ENCODE results near the gene COG7. TPM values are rescaled to one million over a fixed set of nuclear protein-coding genes. Genes with fewer than 3 reads are reported as not detected.
A peak's percentile ranks its signal among the peaks of the same experiment; 100 is the strongest.

COG7 gene
- total RNA-seq, 1 experiment from 2014 or later = 38.3 TPM

GRCh38 chr16:23495671-23496070 lies 42.7 kb upstream of the COG7 start:
- ChIA-PET CTCF (interaction anchor here (0.5 to 0.7 kb wide), 2 partner anchors 12 to 1544 kb away, joined by 3 to 11 read pairs; no protein-coding TSS in a partner anchor), POLR2A (ENCODE audit: unreplicated experiment) (interaction anchor here (0.7 kb wide), 1 partner anchor 1994 kb away, joined by 4 read pairs; no protein-coding TSS in a partner anchor)
- H3K4me3 ChIP-seq = no peak overlapping the region
- no TSS peak for BruUV-seq (replicated peaks)
- H3K9me2 ChIP-seq (ENCODE audit: insufficient read depth) = no peaks in the 10 kb centered on the region
- peaks cover 7% of the 10 kb centered on the region; the same call in 1 of the 2 replicates for H3K36me3 ChIP-seq (ENCODE audit: low read depth)
- H3K27ac ChIP-seq = no peak overlapping the region
- H3K4me2 ChIP-seq = no peak overlapping the region
- H4K20me1 ChIP-seq (ENCODE audit: insufficient read depth) = 0 out of 2 replicates have a peak, but pooled peaks cover 10% of the 10 kb centered on the region
- no peak for DNase-seq
- no peaks in the 10 kb centered on the region for H3K27me3 ChIP-seq (ENCODE audit: insufficient read depth, low read depth)
- peaks cover 5% of the 10 kb centered on the region; the same call in 1 of the 2 replicates for H3F3A ChIP-seq (ENCODE audit: insufficient read depth, low read depth)
- intact Hi-C loops (cut with micrococcal nuclease; ENCODE audit: unreplicated experiment) = no loop called here
- H3K79me2 ChIP-seq (ENCODE audit: low read depth) = peaks cover 17% of the 10 kb centered on the region; the same call in 1 of the 2 replicates
- H3K4me1 ChIP-seq (replicated peaks; ENCODE audit: insufficient read depth) = no peaks in the 10 kb centered on the region
- no peaks in the 10 kb centered on the region for H3K9me3 ChIP-seq (ENCODE audit: insufficient read depth, low read depth)
- TF ChIP-seq EZH2 (IDR thresholded peaks at IDR 0.05; ENCODE audit: low read depth) = no peak
- TF ChIP-seq CTCF (conservative IDR thresholded peaks at IDR 0.05) = no peak
- no peak overlapping the region for H2AFZ ChIP-seq

DNA sequence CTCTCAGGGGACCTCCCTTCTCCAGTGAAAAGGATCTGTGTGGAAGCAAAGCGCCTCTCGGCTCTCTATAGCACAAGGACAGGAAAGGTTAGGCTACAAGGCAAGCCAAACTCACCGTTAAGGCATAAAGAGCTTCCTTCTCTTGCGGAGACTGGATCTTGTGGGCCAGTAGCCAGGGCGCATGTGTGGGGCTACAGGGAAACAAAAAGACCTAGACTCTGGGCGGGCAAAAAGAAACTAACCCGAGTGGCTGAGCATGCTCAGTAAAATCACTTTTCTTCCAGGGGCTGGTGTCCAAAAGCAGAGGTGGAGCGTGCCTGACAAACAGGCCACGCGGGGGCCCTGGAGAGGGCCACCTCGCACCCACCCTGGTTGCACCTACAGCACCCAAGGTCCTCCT lies 41.2 kb upstream of the COG7 start:
- peaks cover 9% of the 10 kb centered on the region; the same call in 1 of the 2 replicates for H3K79me2 ChIP-seq (ENCODE audit: low read depth)
- no peak overlapping the region for H2AFZ ChIP-seq
- no peaks in the 10 kb centered on the region for H3K9me2 ChIP-seq (ENCODE audit: insufficient read depth)
- no peak overlapping the region for H3K4me2 ChIP-seq
- POLR2A ChIA-PET (ENCODE audit: unreplicated experiment) = no interaction called here
- BruUV-seq (replicated peaks) = no TSS peak
- H3K4me1 ChIP-seq (replicated peaks; ENCODE audit: insufficient read depth) = no peaks in the 10 kb centered on the region
- H3K9me3 ChIP-seq (ENCODE audit: insufficient read depth, low read depth) = no peaks in the 10 kb centered on the region
- H3K27ac ChIP-seq = no peak overlapping the region
- TF ChIP-seq EZH2 (IDR thresholded peaks at IDR 0.05; ENCODE audit: low read depth) (no peak), CTCF (conservative IDR thresholded peaks at IDR 0.05) (no peak)
- no peak for DNase-seq
- intact Hi-C loops (cut with micrococcal nuclease; ENCODE audit: unreplicated experiment) = no loop called here
- CTCF ChIA-PET = no interaction called here
- H4K20me1 ChIP-seq (ENCODE audit: insufficient read depth) = 0 out of 2 replicates have a peak, but pooled peaks cover 8% of the 10 kb centered on the region
- H3K27me3 ChIP-seq (ENCODE audit: insufficient read depth, low read depth) = no peaks in the 10 kb centered on the region
- H3K36me3 ChIP-seq (ENCODE audit: low read depth) = peaks cover 7% of the 10 kb centered on the region; the same call in 1 of the 2 replicates
- H3K4me3 ChIP-seq = no peak overlapping the region
- peaks cover 5% of the 10 kb centered on the region; the same call in 1 of the 2 replicates for H3F3A ChIP-seq (ENCODE audit: insufficient read depth, low read depth)

DNA sequence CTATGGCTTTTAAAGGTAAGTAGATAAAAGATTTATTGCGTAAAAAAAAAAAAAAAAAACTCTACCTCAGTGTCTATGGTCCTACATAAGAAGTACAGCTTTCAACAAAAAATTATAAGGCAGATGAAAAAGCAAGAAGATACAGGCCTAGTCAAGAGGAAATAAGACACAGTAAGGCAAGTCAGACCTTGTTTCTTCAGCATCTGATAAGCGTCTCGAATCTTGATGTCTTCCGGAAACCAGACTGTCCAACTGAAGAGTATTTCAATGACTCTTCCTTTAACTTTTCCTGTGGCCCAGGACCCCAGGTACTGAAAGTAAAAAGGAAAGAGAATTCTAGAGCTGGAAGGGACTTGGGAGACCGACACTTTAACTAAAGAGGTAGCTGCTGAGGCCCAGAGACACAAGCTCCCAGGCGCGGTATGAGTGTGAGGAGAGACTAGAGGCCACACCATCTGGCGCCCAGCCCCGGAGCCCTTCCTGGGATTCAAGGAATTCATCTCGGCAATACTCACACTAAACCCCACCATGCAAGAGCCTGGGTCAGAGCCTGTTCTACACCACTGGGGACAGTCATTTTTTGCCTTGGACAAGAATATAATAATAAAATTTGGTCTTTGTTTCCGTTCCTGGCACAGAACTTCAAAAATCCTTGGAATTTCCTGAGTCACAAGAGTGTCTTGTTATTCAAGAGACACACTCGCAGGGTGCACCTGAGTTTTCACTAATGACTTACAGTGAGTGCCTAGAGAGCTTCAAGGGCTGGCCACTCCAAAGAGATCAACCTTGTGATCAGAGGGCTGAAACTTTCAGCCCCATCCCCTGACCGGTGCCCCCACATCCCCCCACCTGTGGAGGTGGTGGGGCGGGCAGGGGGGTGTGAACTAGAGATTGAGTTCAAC lies 38.8 kb upstream of the COG7 start:
- intact Hi-C loops (cut with micrococcal nuclease; ENCODE audit: unreplicated experiment) = loop anchor here (1.0 kb wide), 1 partner anchor 19 kb away; the partner anchor contains the start of gene GGA2
- ChIA-PET POLR2A (ENCODE audit: unreplicated experiment) (interaction anchor here (0.5 kb wide), 2 partner anchors 12 to 1874 kb away, joined by 3 to 8 read pairs; no protein-coding TSS in a partner anchor), CTCF (interaction anchor here (0.7 kb wide), 1 partner anchor 783 kb away, joined by 6 read pairs; no protein-coding TSS in a partner anchor)
- H3K27ac ChIP-seq = no peak overlapping the region
- H3K4me2 ChIP-seq = no peak overlapping the region
- H3K36me3 ChIP-seq (ENCODE audit: low read depth) = peaks cover 14% of the 10 kb centered on the region; the same call in 1 of the 2 replicates
- H3F3A ChIP-seq (ENCODE audit: insufficient read depth, low read depth) = 0 out of 2 replicates have a peak, but pooled peaks cover 3% of the 10 kb centered on the region
- H3K4me3 ChIP-seq = no peak overlapping the region
- no TSS peak for BruUV-seq (replicated peaks)
- no peaks in the 10 kb centered on the region for H3K27me3 ChIP-seq (ENCODE audit: insufficient read depth, low read depth)
- H3K9me2 ChIP-seq (ENCODE audit: insufficient read depth) = no peaks in the 10 kb centered on the region
- no peaks in the 10 kb centered on the region for H4K20me1 ChIP-seq (ENCODE audit: insufficient read depth)
- H3K9me3 ChIP-seq (ENCODE audit: insufficient read depth, low read depth) = no peaks in the 10 kb centered on the region
- DNase-seq = peak in 1 of 2 experiments; percentile 70
- H3K4me1 ChIP-seq (replicated peaks; ENCODE audit: insufficient read depth) = no peaks in the 10 kb centered on the region
- no peak for TF ChIP-seq CTCF (conservative IDR thresholded peaks at IDR 0.05)
- no peak for TF ChIP-seq EZH2 (IDR thresholded peaks at IDR 0.05; ENCODE audit: low read depth)
- no peak overlapping the region for H2AFZ ChIP-seq
- no peaks in the 10 kb centered on the region for H3K79me2 ChIP-seq (ENCODE audit: low read depth)
